ENCODE data around the gene DNLZ. TPM values are rescaled to one million over a fixed set of nuclear protein-coding genes. Genes with fewer than 3 reads are reported as not detected.

The DNLZ gene
- total RNA-seq, 1 donor from 2014 or later: 15.5 TPM

- peak within 1 kb of the TSS; percentile 69 for H3K4me3 ChIP-seq
- DNase-seq (no peak), ATAC-seq (peak; percentile 45)
- TF ChIP-seq CTCF (IDR thresholded peaks at IDR 0.05): no peak
- H3K27ac ChIP-seq: peak within 1 kb of the TSS; percentile 88
- peaks cover 22% of the 10 kb centered on the region for H3K4me1 ChIP-seq
- no peaks in the 10 kb centered on the region for H3K27me3 ChIP-seq
- intact Hi-C loops (cut with DNase I): no loop called here
- H3K36me3 ChIP-seq: no peaks in the 10 kb centered on the region
- H3K9me3 ChIP-seq: no peaks in the 10 kb centered on the region
Observed at GRCh38 chr9:136327304-136327974, 36.1 kb downstream of the DNLZ start, which contains the start of gene GPSM1. TSS of gene GPSM1 (plus strand) at chr9:136327539. CDS start at chr9:136327696, 157 bp downstream.

- no peak for DNase-seq
- intact Hi-C loops (cut with DNase I): no loop called here
- Histone ChIP-seq H3K36me3 (no peaks in the 10 kb centered on the region), H3K4me3 (peak overlapping the region; percentile 69), H3K9me3 (no peaks in the 10 kb centered on the region), H3K27ac (peak overlapping the region; percentile 88), H3K27me3 (no peaks in the 10 kb centered on the region), H3K4me1 (peaks cover 22% of the 10 kb centered on the region)
- TF ChIP-seq CTCF (IDR thresholded peaks at IDR 0.05): no peak
- ATAC-seq: no peak
Observed at GRCh38 chr9:136326761-136327303, 36.7 kb downstream of the DNLZ start.

GRCh38 chr9:136326061-136326760 is 37.3 kb downstream of the DNLZ start:
- H3K27ac ChIP-seq: peak overlapping the region; percentile 88
- H3K27me3 ChIP-seq: no peaks in the 10 kb centered on the region
- no peak for DNase-seq
- no peaks in the 10 kb centered on the region for H3K9me3 ChIP-seq
- intact Hi-C loops (cut with DNase I): no loop called here
- H3K36me3 ChIP-seq: no peaks in the 10 kb centered on the region
- H3K4me1 ChIP-seq: peaks cover 22% of the 10 kb centered on the region
- TF ChIP-seq CTCF (IDR thresholded peaks at IDR 0.05): no peak
- H3K4me3 ChIP-seq: peak overlapping the region; percentile 69
- peak; percentile 7 for ATAC-seq

- Histone ChIP-seq H3K36me3 (no peaks in the 10 kb centered on the region), H3K27ac (peak overlapping the region; percentile 80), H3K4me1 (peaks cover 22% of the 10 kb centered on the region), H3K4me3 (no peak overlapping the region), H3K27me3 (no peaks in the 10 kb centered on the region), H3K9me3 (no peaks in the 10 kb centered on the region)
- intact Hi-C loops (cut with DNase I): no loop called here
- no peak for TF ChIP-seq CTCF (IDR thresholded peaks at IDR 0.05)
- no peak for ATAC-seq
- DNase-seq: no peak
Observed at GRCh38 chr9:136325358-136325757, 38.2 kb downstream of the DNLZ start.

- TF ChIP-seq CTCF (IDR thresholded peaks at IDR 0.05): no peak
- H3K36me3 ChIP-seq: no peaks in the 10 kb centered on the region
- no peak overlapping the region for H3K4me3 ChIP-seq
- H3K27me3 ChIP-seq: no peaks in the 10 kb centered on the region
- intact Hi-C loops (cut with DNase I): no loop called here
- DNase-seq (peak; percentile 83), ATAC-seq (peak; percentile 70)
- H3K4me1 ChIP-seq: peaks cover 22% of the 10 kb centered on the region
- H3K9me3 ChIP-seq: no peaks in the 10 kb centered on the region
- H3K27ac ChIP-seq: peak overlapping the region; percentile 80
Observed at GRCh38 chr9:136324501-136325300, 38.8 kb downstream of the DNLZ start.
